Stomach (tissue), 9 donors: ENCODE results near the gene SPHKAP. TPM values are rescaled to one million over a fixed set of nuclear protein-coding genes. Genes with fewer than 3 reads are reported as not detected.

ENCODE experiments used
- DNase-seq, 2 donors: peaks; one replicate each; pipeline versions ENCODE4 v3.0.0 to v3.0.0-alpha.2; 2013 to 2019
- H3K27ac ChIP-seq, 5 donors: fragments of 200-600 bp in 4 of 5; sonication (generic) in 4 of 5; one replicate each; pipeline ENCODE4 v1.5.1; 2013 to 2019; ENCODE audit warnings: mild to moderate bottlenecking in 1 of 5, moderate library complexity in 1 of 5
- H3K27me3 ChIP-seq, 3 donors: fragments of 200-600 bp; sonication (generic); one replicate each; pipeline ENCODE4 v1.5.1; 2017 to 2019; ENCODE audit warnings: mixed run types in 1 of 3
- H3K36me3 ChIP-seq, 4 donors: fragments of 200-600 bp; sonication (generic); 1 replicate in 3 of 4; 2 replicates in 1 of 4; pipeline ENCODE4 v1.5.1; 2016 to 2019
- H3K4me1 ChIP-seq, 4 donors: fragments of 200-600 bp; sonication (generic); one replicate each; pipeline ENCODE4 v1.5.1; 2016 to 2019
- H3K4me3 ChIP-seq, 4 donors: fragments of 200-600 bp; sonication (generic) in 3 of 4; one replicate each; pipeline ENCODE4 v1.5.1; 2016 to 2019; ENCODE audit warnings: mild to moderate bottlenecking in 1 of 4
- H3K9me3 ChIP-seq, 4 donors: fragments of 200-600 bp; sonication (generic); one replicate each; pipeline ENCODE4 v1.5.1; 2016 to 2019
- CTCF ChIP-seq, 7 experiments: fragments of 450-650 bp in 4 of 7; fragments of 200-600 bp in 3 of 7; sonication (generic) in 3 of 7; IDR thresholded peaks; one replicate each; pipeline ENCODE4 v1.5.1; 2016 to 2019; ENCODE audit warnings: antibody characterized with exemption in 7 of 7, control low read depth in 2 of 7, mild to moderate bottlenecking in 1 of 7
- EP300 ChIP-seq: sonication (generic); formaldehyde crosslinking; IDR thresholded peaks from one replicate; pipeline ENCODE4 v1.6.1; 2017; ENCODE audit warnings: antibody characterized with exemption
- POLR2A ChIP-seq, 4 donors: fragments of 450-650 bp; IDR thresholded peaks; one replicate each; pipeline ENCODE4 v1.6.1; 2016; ENCODE audit warnings: antibody characterized with exemption in 4 of 4, control low read depth in 2 of 4, mild to moderate bottlenecking in 1 of 4, moderate library complexity in 1 of 4
- POLR2AphosphoS5 ChIP-seq, 3 donors: sonication (generic); formaldehyde crosslinking; IDR thresholded peaks; one replicate each; pipeline ENCODE4 v1.6.1; 2016; ENCODE audit warnings: antibody characterized with exemption in 3 of 3
- WGBS, 5 donors: extraction: QIAGEN DNeasy Blood & Tissue Kit in 3 of 5; methylation state at CpG; one replicate each; pipeline versions ENCODE4 v1.1.5 to v1.1.7; 2013 to 2018; 5-methylcytosine and 5-hydroxymethylcytosine counted together
- intact Hi-C: fragments of 100-400 bp; cut with DNase I; formaldehyde crosslinking; loops from one replicate; pipeline ENCODE4 v1.15.1; 2023; ENCODE audit warnings: low total_unique reads
- polyA plus RNA-seq, 3 donors: library from polyadenylated mRNA; stranded (reverse); fragments of 200-250 nt; gene quantifications; one replicate each; pipeline ENCODE4 v1.2.3, GENCODE V29; 2013
- total RNA-seq, 5 donors: library from RNA; depleted of rRNA; stranded (reverse); fragments of >200 nt; gene quantifications; one replicate each; pipeline versions ENCODE4 v1.1.0 to v1.2.3, GENCODE V29; 2014 to 2016
- donor health status: healthy with polysubstance abuse.
- donor health status: Bipolar disorder and iron deficiency.
- donor health status: healthy.

The SPHKAP gene
- total and polyA plus RNA-seq, 8 donors = 0.03 to 2.2 TPM; not detected in 6

- no peak overlapping the region for H3K4me3 ChIP-seq
- no peaks in the 10 kb centered on the region for H3K4me1 ChIP-seq
- no peak overlapping the region for H3K27ac ChIP-seq
- H3K36me3 ChIP-seq = no peaks in the 10 kb centered on the region
- H3K9me3 ChIP-seq = peaks cover 3 to 28% (median 12%) of the 10 kb centered on the region in 4 donors
- TF ChIP-seq POLR2A (IDR thresholded peaks at IDR 0.05) = no peak
- TF ChIP-seq CTCF (IDR thresholded peaks at IDR 0.05) = no peak
- no peak for TF ChIP-seq EP300
- no peak for TF ChIP-seq POLR2AphosphoS5 (IDR thresholded peaks at IDR 0.05)
- WGBS, 5 donors = 81 to 86% (median 85%) methylated on average over 6 of the region's 6 CpGs
- no peaks in the 10 kb centered on the region for H3K27me3 ChIP-seq
- intact Hi-C loops = no loop called here
- no peak for DNase-seq
These were observed 87.0 kb downstream of the SPHKAP start for GRCh38 chr2:228094377-228094921.

DNA sequence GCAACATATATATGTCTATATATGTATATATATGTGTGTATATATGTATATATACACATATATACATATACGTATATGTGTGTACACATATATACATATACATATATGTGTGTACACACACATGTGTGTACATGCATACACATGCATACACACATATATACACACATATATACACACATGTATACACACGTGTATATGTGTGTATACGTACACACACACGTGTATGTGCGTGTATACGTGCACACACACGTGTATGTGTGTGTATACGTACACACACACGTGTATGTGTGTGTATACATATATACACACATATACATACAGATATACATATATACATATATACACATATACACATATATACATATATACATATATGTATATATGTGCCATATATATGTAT, 89.4 kb downstream of the SPHKAP start:
- H3K4me1 ChIP-seq = no peaks in the 10 kb centered on the region
- intact Hi-C loops = no loop called here
- H3K27me3 ChIP-seq = no peaks in the 10 kb centered on the region
- no peak overlapping the region for H3K4me3 ChIP-seq
- H3K9me3 ChIP-seq = peaks cover 3 to 22% (median 18%) of the 10 kb centered on the region in 4 donors
- 59 to 87% (median 78%) methylated on average over 9 of the region's 9 CpGs for WGBS, 5 donors
- no peak overlapping the region for H3K27ac ChIP-seq
- TF ChIP-seq POLR2AphosphoS5 (IDR thresholded peaks at IDR 0.05) (no peak), CTCF (IDR thresholded peaks at IDR 0.05) (no peak), POLR2A (IDR thresholded peaks at IDR 0.05) (no peak), EP300 (no peak)
- DNase-seq = no peak
- H3K36me3 ChIP-seq = no peaks in the 10 kb centered on the region

GRCh38 chr2:228086561-228086960, 94.9 kb downstream of the SPHKAP start:
- intact Hi-C loops = no loop called here
- H3K4me1 ChIP-seq = no peaks in the 10 kb centered on the region
- WGBS, 5 donors = 82 to 86% (median 85%) methylated on average over 4 of the region's 4 CpGs
- no peaks in the 10 kb centered on the region for H3K27me3 ChIP-seq
- H3K9me3 ChIP-seq = peaks cover 3 to 22% (median 18%) of the 10 kb centered on the region in 4 donors
- no peak for DNase-seq
- H3K4me3 ChIP-seq = no peak overlapping the region
- no peaks in the 10 kb centered on the region for H3K36me3 ChIP-seq
- no peak overlapping the region for H3K27ac ChIP-seq
- TF ChIP-seq CTCF (IDR thresholded peaks at IDR 0.05) (no peak), EP300 (no peak), POLR2AphosphoS5 (IDR thresholded peaks at IDR 0.05) (no peak), POLR2A (IDR thresholded peaks at IDR 0.05) (no peak)

DNA sequence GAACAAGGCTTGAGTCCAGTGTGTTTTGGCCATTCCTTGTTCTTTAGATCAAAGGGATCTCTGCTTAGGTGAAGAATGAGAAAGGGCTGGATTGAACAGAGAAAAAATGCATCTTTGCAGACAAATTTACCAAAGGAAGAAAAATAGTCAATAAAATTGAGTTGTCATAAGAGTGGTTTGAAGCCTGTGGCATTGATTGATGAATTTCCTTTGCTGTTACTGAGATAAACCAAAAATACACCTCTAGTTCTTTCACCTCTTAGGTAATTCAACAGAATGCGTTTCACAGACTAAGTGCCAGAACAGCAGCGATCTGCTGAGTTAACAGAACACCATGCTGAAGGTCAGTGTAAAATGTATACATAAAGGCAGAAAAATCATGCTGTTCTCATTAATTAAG, 96.8 kb downstream of the SPHKAP start:
- no peak overlapping the region for H3K4me3 ChIP-seq
- H3K36me3 ChIP-seq = no peaks in the 10 kb centered on the region
- intact Hi-C loops = no loop called here
- no peaks in the 10 kb centered on the region for H3K27me3 ChIP-seq
- no peak for DNase-seq
- WGBS, 5 donors = 8 to 16% (median 12%) methylated on average over 2 of the region's 2 CpGs
- TF ChIP-seq CTCF (IDR thresholded peaks at IDR 0.05) (no peak), EP300 (no peak), POLR2A (IDR thresholded peaks at IDR 0.05) (no peak), POLR2AphosphoS5 (IDR thresholded peaks at IDR 0.05) (no peak)
- no peak overlapping the region for H3K27ac ChIP-seq
- H3K9me3 ChIP-seq = peaks cover 0 to 13% (median 7%) of the 10 kb centered on the region in 4 donors
- no peaks in the 10 kb centered on the region for H3K4me1 ChIP-seq
